BLaER1 treated with 17β-estradiol and CSF1 and Interleukin-3, amounts not matched to agents 10 nM and 100 nM (cell line): ENCODE data around the gene RAB35.
A peak's percentile ranks its signal among the peaks of the same experiment; 100 is the strongest.

Experiments used
- H3K27ac ChIP-seq, 11 experiments: shearing (Covaris generic); formaldehyde crosslinking; 2 replicates each; pipeline ENCODE4 v1.8.1; 2022
- H3K27me3 ChIP-seq, 11 experiments: shearing (Covaris generic); formaldehyde crosslinking; 2 replicates each; pipeline ENCODE4 v1.8.1; 2022
- H3K36me3 ChIP-seq, 11 experiments: shearing (Covaris generic); formaldehyde crosslinking; 2 replicates each; pipeline ENCODE4 v1.8.1; 2022
- H3K4me1 ChIP-seq, 10 experiments: shearing (Covaris generic); formaldehyde crosslinking; 2 replicates each; pipeline ENCODE4 v1.8.1; 2022
- H3K4me2 ChIP-seq, 11 experiments: shearing (Covaris generic); formaldehyde crosslinking; 2 replicates each; pipeline ENCODE4 v1.8.1; 2022
- H3K4me3 ChIP-seq, 10 experiments: shearing (Covaris generic); formaldehyde crosslinking; 2 replicates each; pipeline ENCODE4 v1.8.1; 2022
- H3K9ac ChIP-seq, 11 experiments: shearing (Covaris generic); formaldehyde crosslinking; 2 replicates each; pipeline ENCODE4 v1.8.1; 2022
- H3K9me3 ChIP-seq, 11 experiments: shearing (Covaris generic); formaldehyde crosslinking; replicated peaks in 1 of 11; 2 replicates each; pipeline ENCODE4 v1.8.1; 2022
- H4K20me1 ChIP-seq, 11 experiments: shearing (Covaris generic); formaldehyde crosslinking; 2 replicates each; pipeline ENCODE4 v1.8.1; 2022
- Cebpa-rat ChIP-seq, 11 experiments: shearing (Covaris generic); IDR thresholded peaks; 2 replicates each; pipeline ENCODE4 v1.8.1; 2022

The RAB35 gene

GRCh38 chr12:120137833-120138232 is 21.3 kb upstream of the RAB35 start:
- no peaks in the 10 kb centered on the region for H3K27me3 ChIP-seq
- H3K9me3 ChIP-seq = no peaks in the 10 kb centered on the region
- no peak overlapping the region for H3K27ac ChIP-seq
- H3K4me3 ChIP-seq = no peak overlapping the region
- no peak for TF ChIP-seq Cebpa-rat (IDR thresholded peaks at IDR 0.05)
- H3K36me3 ChIP-seq = peaks cover 100% of the 10 kb centered on the region in 11 experiments
- no peak overlapping the region for H3K9ac ChIP-seq
- peaks cover 0 to 17% (median 7%) of the 10 kb centered on the region in 10 experiments; a peak in 14 of 20 replicates for H3K4me1 ChIP-seq
- peaks cover 0 to 89% (median 49%) of the 10 kb centered on the region in 11 experiments; a peak in 16 of 22 replicates for H4K20me1 ChIP-seq
- H3K4me2 ChIP-seq = no peak overlapping the region

- TF ChIP-seq Cebpa-rat (IDR thresholded peaks at IDR 0.05) = no peak
- Histone ChIP-seq H3K4me2 (no peak overlapping the region), H3K27me3 (no peaks in the 10 kb centered on the region), H3K9me3 (no peaks in the 10 kb centered on the region), H3K36me3 (peaks cover 99 to 100% (median 100%) of the 10 kb centered on the region in 11 experiments), H4K20me1 (peaks cover 0 to 83% (median 52%) of the 10 kb centered on the region in 11 experiments; a peak in 16 of 22 replicates), H3K4me1 (peaks cover 0 to 22% (median 9%) of the 10 kb centered on the region in 10 experiments; a peak in 14 of 20 replicates), H3K27ac (no peak overlapping the region), H3K9ac (no peak overlapping the region), H3K4me3 (no peak overlapping the region)
Measured at GRCh38 chr12:120136093-120136770, 19.7 kb upstream of the RAB35 start.

- H3K27ac ChIP-seq = no peak overlapping the region
- H3K9ac ChIP-seq = no peak overlapping the region
- H3K36me3 ChIP-seq = peaks cover 99 to 100% (median 100%) of the 10 kb centered on the region in 11 experiments
- peaks cover 0 to 84% (median 40%) of the 10 kb centered on the region in 11 experiments; a peak in 16 of 22 replicates for H4K20me1 ChIP-seq
- no peaks in the 10 kb centered on the region for H3K27me3 ChIP-seq
- no peak for TF ChIP-seq Cebpa-rat (IDR thresholded peaks at IDR 0.05)
- no peak overlapping the region; a peak in 2 of 22 replicates for H3K4me2 ChIP-seq
- peaks cover 5 to 22% (median 13%) of the 10 kb centered on the region in 10 experiments; a peak in 18 of 20 replicates for H3K4me1 ChIP-seq
- H3K4me3 ChIP-seq = no peak overlapping the region
- H3K9me3 ChIP-seq = no peaks in the 10 kb centered on the region
Measured at GRCh38 chr12:120134307-120134980, 17.9 kb upstream of the RAB35 start.

- H3K27ac ChIP-seq = peak overlapping the region in 3 of 11 experiments; percentile 29 to 36 (median 35); a peak in 4 of 22 replicates
- H3K4me2 ChIP-seq = peak overlapping the region in 7 of 11 experiments; percentile 10 to 49 (median 33); a peak in 9 of 22 replicates
- H3K9me3 ChIP-seq = no peaks in the 10 kb centered on the region
- H3K4me3 ChIP-seq = no peak overlapping the region
- peaks cover 0 to 74% (median 36%) of the 10 kb centered on the region in 11 experiments; a peak in 16 of 22 replicates for H4K20me1 ChIP-seq
- H3K4me1 ChIP-seq = peaks cover 5 to 31% (median 22%) of the 10 kb centered on the region in 10 experiments; a peak in 19 of 20 replicates
- H3K27me3 ChIP-seq = no peaks in the 10 kb centered on the region
- H3K36me3 ChIP-seq = peaks cover 99 to 100% (median 100%) of the 10 kb centered on the region in 11 experiments
- TF ChIP-seq Cebpa-rat (IDR thresholded peaks at IDR 0.05) = no peak
- H3K9ac ChIP-seq = peak overlapping the region in 4 of 11 experiments; percentile 16 to 38 (median 34); a peak in 4 of 22 replicates
Measured at GRCh38 chr12:120132863-120133385, 16.4 kb upstream of the RAB35 start.

- Histone ChIP-seq H3K4me2 (peak overlapping the region in 6 of 11 experiments; percentile 10 to 49 (median 36); a peak in 7 of 22 replicates), H3K4me1 (peaks cover 12 to 37% (median 23%) of the 10 kb centered on the region in 10 experiments), H3K9me3 (no peaks in the 10 kb centered on the region), H3K27ac (peak overlapping the region in 4 of 11 experiments; percentile 8 to 36 (median 23); a peak in 4 of 22 replicates), H3K36me3 (peaks cover 99 to 100% (median 100%) of the 10 kb centered on the region in 11 experiments), H3K9ac (peak overlapping the region in 2 of 11 experiments; percentile 30 to 38; a peak in 2 of 22 replicates), H3K4me3 (no peak overlapping the region), H4K20me1 (peaks cover 0 to 73% (median 36%) of the 10 kb centered on the region in 11 experiments; a peak in 16 of 22 replicates), H3K27me3 (no peaks in the 10 kb centered on the region)
- TF ChIP-seq Cebpa-rat (IDR thresholded peaks at IDR 0.05) = no peak
Measured at GRCh38 chr12:120132054-120132836, 15.7 kb upstream of the RAB35 start.

GRCh38 chr12:120131116-120131515 is 14.6 kb upstream of the RAB35 start:
- no peak for TF ChIP-seq Cebpa-rat (IDR thresholded peaks at IDR 0.05)
- H4K20me1 ChIP-seq = peaks cover 0 to 71% (median 36%) of the 10 kb centered on the region in 11 experiments; a peak in 16 of 22 replicates
- no peak overlapping the region for H3K4me3 ChIP-seq
- no peak overlapping the region for H3K4me2 ChIP-seq
- no peak overlapping the region for H3K9ac ChIP-seq
- H3K27ac ChIP-seq = no peak overlapping the region
- no peaks in the 10 kb centered on the region for H3K27me3 ChIP-seq
- H3K9me3 ChIP-seq = no peaks in the 10 kb centered on the region
- H3K36me3 ChIP-seq = peaks cover 89 to 100% (median 96%) of the 10 kb centered on the region in 11 experiments
- peaks cover 23 to 47% (median 35%) of the 10 kb centered on the region in 10 experiments for H3K4me1 ChIP-seq

- H3K27ac ChIP-seq = no peak overlapping the region
Measured at GRCh38 chr12:120130011-120130410, 13.5 kb upstream of the RAB35 start.

GRCh38 chr12:120126635-120127005 is 10.1 kb upstream of the RAB35 start:
- Histone ChIP-seq H3K9me3 (no peaks in the 10 kb centered on the region), H3K9ac (peak overlapping the region in 9 of 11 experiments; percentile 2 to 55 (median 47); a peak in 12 of 22 replicates), H3K27ac (peak overlapping the region in 10 of 11 experiments; percentile 26 to 77 (median 65); a peak in 17 of 22 replicates), H3K4me3 (peak overlapping the region in 3 of 10 experiments; percentile 22 to 26 (median 25); a peak in 3 of 20 replicates), H3K4me2 (peak overlapping the region in 10 of 11 experiments; percentile 22 to 93 (median 74); a peak in 19 of 22 replicates), H4K20me1 (peaks cover 0 to 50% (median 11%) of the 10 kb centered on the region in 11 experiments; a peak in 10 of 22 replicates), H3K36me3 (peaks cover 44 to 68% (median 62%) of the 10 kb centered on the region in 11 experiments), H3K27me3 (no peaks in the 10 kb centered on the region), H3K4me1 (peaks cover 24 to 85% (median 52%) of the 10 kb centered on the region in 10 experiments)
- TF ChIP-seq Cebpa-rat (IDR thresholded peaks at IDR 0.05) = peak in 6 of 11 experiments; percentile 22 to 52 (median 42); a peak in 6 of 22 replicates

More at GRCh38 chr12:120130011-120130410, 13.5 kb upstream of the RAB35 start:
- no peak for TF ChIP-seq Cebpa-rat (IDR thresholded peaks at IDR 0.05)
- H3K4me3 ChIP-seq = no peak overlapping the region
- peak overlapping the region in 1 of 11 experiments; percentile 7; a peak in 1 of 22 replicates for H3K4me2 ChIP-seq
- H3K9ac ChIP-seq = no peak overlapping the region
- no peaks in the 10 kb centered on the region for H3K9me3 ChIP-seq
- peaks cover 78 to 100% (median 95%) of the 10 kb centered on the region in 11 experiments for H3K36me3 ChIP-seq
- H3K27me3 ChIP-seq = no peaks in the 10 kb centered on the region
- H3K4me1 ChIP-seq = peaks cover 31 to 58% (median 40%) of the 10 kb centered on the region in 10 experiments
- H4K20me1 ChIP-seq = peaks cover 0 to 74% (median 34%) of the 10 kb centered on the region in 11 experiments; a peak in 16 of 22 replicates
